CD4-positive, alpha-beta T cell treated with Interleukin-12 subunit alpha and Interleukin-12 subunit beta, for 1 hour (primary cell): ENCODE results near the gene ABCG1.

Experiments
- DNase-seq: peaks from one replicate; pipeline ENCODE4 v3.0.0-alpha.2; 2020

Gene ABCG1

GRCh38 chr21:42331660-42332059 is 112.7 kb downstream of the ABCG1 start:
- DNase-seq = no peak

DNA sequence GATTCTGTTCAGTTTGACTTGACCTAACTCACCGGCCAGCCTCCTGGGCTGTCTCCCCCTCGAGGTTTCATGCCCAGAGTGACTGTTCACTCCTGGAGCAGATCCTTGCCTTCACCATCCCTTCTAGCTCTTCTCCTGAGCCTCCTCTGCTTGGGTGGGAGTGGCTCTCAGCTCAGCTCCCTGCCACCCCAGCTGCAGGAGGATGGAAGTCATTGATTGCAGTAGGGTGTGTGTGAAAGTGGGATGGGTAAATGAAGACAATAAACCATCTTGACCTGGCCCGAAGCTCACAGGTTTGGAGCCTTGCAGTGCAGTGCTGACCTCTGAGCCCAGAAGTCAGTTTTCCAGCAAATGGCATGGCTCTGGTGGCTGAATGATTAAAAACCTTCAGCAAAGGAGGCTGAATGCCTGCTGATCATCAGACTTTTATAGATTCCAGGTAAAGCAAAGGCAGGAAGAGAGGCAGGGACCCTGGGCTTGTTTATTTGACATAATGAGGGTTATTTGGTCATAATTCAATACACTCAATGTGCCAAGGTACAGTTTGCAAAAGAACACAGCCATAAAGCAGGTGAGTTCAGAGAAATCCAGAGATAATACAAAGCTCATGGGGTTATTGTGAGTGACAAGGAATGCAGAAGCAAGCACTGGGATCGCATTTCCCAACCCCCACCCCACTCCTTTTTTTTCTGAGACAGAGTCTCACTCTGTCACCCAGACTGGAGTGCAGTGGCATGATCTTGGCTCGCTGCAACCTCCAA is 113.8 kb downstream of the ABCG1 start:
- no peak for DNase-seq

DNA sequence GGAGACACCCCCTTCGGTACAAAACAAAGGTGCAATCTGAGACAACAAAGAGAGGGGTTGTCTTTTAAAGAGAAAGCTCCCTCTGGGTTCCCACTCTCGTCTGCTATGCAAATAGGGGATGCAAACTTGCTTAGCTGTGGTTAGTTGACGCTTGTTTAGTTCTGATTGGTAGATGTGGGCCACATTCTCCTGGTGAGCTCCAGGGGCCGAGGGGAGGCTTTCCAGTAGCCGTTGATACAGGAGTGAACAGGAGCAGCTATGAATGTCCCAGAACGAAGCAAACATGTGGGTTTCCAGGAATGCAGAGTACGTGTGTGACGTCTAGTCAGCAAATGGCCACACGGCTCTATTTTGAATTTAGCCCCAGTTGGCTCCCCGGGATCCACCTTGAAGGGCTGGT is 117.1 kb downstream of the ABCG1 start:
- DNase-seq = no peak

GRCh38 chr21:42337276-42337675 is 118.3 kb downstream of the ABCG1 start:
- DNase-seq = no peak

DNA sequence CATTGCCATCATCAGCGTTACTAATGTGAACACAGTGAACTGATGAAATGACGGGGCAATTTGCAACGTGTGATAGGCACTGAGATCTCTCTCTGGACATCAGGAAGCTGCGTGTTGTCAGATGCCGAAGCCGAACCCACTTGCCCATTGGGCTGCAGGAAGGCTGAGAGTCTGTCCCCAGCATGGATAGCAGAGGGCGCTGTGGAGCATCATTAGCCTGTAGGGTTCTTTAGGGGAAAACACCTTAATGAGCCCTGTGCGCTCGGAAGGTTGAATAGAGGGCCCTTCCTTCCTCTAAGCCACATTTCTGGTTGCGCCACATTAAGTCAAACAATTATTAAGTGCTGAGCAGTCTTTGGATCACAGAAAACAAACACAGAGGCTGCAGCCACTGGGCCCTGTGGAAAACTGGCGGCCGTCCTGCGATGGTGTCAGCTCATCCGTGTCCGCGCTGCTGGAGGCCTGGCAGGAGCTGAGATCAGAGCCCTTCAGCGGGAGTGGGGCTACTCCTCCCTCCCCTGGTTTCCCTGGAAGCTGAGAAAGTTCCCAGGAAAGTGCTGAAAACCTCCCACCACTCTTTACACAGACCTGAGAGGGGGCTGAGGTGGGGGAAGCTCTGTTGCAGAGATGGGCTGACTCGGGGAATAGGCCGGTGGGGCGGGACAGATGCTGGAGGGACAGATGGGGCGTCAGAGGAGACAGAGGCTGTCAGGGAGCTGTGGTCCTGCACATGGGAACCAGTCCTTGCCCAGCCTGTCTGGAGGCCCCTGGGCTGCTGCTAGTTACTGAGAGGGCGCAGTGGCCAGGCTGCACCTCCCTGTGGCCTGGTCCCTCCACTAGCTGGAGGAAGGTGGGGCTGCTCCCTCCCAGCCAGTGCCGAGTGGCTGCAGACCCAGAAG is 119.1 kb downstream of the ABCG1 start:
- peak; percentile 83 for DNase-seq

DNA sequence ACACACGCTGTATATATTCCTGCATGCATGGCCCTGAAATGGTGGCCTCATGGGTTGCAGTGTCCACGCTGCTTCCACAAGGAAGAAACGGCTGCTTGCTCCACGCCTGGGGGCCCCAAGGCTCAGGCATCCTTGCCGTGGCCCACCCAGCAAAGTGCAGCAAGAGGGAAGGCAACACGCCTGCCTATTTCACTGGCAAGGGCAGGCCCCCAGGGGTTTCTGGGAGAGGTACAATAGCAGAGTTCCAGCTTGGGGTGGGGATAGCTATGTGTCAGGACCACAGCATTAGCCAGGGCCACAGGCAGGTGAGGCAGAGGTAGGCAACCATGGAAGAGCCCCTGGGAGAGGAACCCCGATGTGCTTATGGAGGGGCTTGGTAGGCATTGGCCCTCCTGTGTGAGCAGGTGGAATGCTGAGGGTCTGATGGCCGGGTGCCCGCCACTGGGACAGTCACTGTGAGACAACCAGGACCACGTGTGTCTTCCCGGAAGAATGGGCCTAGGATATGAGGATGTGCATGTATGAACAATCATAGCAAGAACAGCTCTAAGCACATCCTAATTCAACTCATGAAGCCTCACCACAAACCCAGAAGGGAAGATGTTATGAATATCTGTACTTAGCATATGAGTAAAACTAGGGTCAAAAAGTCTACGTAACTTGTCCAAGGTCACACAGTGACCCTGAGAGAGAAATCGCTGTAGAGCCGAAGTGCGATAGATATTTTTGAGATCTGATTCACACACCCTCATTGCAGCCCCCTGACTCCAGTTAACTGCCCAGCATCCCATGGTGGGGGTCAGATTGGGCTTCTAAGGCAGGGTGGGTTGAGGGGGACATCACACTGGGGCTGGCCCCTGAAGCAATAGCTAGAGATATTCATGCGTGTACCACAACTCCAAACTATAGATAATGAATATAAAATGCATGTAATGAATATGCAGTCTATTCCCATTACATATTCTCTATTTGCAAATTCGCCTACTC is 120.1 kb downstream of the ABCG1 start:
- no peak for DNase-seq

DNA sequence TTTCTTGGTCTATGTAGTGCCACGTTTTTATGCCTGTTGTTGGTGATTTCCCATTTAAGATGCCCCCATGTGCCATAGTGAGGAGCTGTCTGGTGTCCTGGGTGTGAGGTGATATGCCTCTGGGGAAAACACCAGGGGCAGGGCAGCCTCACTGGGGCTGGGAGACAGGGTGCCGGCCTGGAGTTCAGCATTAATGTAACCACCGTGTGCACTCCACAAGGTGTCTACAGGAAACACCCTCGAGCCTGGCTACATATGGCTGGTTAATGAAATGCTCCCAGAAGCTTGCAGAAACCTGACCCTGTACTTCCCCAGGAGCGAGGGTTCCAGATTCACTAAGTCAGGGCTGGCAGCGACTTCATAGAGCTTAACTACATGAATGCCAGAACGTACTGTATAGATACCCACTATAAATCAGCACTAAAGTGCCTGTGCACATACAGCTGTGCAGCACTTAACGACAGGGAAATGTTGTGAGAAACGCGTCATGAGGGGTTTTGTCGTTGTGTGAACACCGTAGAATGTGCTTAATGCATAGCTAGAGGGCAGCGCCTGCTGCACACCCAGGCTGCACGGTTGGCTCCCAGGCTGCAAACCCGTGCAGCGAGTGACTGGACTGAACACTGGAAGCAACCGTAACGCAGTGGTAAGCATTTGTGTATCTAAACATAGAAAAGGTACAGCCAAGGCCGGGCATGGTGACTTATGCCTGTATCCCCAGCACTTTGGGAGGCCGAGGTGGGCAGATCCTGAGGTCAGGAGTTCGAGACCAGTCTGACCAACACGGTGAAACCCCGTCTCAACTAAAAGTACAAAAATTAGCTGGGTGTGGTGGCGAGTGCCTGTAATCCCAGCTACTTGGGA is 121.5 kb downstream of the ABCG1 start:
- no peak for DNase-seq

DNA sequence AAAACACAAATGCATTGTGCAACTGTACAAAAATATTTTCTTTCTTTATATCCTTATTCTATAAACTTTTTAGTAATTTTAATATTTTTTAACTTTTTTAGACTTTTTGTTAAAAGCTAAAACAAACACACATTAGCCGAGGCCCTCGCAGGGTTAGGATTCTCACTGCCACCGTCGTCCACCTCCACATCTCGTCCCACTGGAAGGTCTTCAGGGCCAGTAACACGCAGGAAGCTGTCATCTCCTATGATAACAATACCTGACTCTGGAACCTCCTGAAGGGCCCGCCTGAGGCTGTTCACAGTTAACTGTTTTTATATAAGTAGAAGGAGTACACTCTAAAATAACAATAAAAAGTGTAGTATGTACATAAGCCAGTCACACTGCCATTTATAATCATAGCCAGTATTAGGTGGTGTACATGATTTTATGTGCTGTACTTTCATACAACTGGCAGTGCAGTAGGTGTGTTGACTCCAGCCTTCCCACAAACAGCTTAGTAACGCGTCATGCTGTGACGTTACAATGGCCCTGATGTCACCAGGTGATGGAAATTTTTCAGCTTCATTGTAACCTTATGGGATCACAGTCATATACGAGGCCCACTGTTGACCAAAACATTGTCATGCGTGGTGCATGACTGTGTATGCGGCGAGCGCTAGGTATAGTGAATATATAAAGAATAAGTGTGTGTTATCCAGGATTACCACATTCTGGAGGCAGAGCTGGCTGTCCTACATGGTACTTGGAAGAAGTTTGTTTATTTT is 123.0 kb downstream of the ABCG1 start:
- no peak for DNase-seq

- DNase-seq = no peak
These were observed 124.2 kb downstream of the ABCG1 start for GRCh38 chr21:42343101-42343500.

DNA sequence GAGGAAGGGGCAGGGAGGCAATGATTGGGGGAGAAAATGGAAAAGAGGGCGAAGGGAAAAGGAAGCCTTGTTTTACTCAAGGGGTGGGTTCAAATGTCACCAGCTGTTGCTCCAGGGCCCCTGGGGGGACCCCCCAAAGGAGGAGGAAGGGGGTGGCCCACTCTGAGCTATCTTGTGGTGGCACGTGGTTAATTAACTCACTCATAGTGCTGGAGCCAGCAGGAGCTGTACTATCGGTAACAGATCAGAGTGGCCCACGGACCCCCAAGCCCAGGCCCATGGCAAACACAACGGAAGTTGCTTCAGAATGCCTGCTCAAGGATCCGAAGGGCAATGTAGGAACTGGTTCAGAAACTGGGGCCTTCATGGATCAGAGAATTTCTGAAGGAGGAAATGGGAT is 124.6 kb downstream of the ABCG1 start:
- DNase-seq = no peak

DNA sequence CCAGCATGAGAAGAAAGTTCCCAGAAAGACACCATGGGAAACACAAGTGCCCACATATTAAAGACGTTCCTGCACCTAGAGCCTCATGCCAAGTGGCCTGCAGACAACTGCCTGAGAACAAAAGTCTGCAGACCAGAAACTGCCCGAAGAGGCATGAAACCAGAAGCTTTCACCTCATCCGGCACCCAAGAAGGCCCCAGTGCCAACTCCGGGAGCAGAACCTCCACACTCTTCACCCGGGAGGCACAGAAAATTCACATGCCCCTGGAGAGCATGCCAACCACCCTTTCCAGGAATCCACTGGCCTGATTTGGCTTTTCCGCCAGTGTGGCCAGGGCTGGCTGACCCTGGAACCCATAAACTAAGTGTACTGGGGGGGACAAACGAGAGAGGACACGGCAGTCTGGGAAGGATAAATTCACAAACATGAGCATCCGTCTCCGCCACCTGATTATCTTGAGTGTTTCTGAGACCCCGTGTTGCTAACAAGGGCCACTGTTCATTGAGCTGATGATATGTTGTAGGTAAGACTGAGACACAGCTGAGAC is 125.1 kb downstream of the ABCG1 start:
- DNase-seq = no peak

DNA sequence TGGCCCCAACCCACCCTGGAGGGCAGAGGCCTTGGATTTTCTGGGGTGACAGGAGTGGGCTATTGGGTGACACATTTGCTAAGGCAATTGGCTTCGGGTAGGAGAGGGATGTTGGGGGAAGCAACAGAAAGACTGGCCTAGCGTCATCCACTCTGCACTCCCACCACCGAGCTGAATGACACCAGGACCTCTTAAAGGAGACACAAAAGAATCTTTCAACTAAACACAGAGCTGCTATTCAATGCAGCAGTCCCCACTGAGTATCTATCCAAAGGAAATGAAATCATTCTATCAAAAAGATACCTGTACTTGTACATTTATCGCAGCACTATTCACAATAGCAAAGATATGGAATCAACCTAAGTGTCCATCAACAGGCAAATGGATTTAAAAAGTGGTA is 125.7 kb downstream of the ABCG1 start:
- no peak for DNase-seq

DNA sequence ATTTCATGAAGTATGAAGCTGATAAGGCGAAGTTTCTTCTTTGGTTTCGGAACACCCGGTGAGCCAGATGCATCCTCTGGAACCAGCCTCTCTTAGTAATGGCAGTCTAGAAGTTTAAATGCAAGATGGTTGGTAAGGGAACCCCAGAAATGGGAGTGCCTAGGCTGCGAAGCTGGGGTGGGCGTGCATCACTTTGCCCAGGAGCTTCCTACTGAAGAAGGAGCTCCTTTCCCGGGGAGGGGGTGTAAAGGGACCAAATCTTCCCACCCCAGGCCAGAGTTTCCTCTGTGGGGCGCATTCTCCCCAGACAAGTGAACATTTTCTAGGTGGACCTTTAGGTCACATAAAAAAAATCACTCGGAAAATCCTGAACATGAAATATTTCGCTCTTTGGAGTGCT is 127.5 kb downstream of the ABCG1 start:
- no peak for DNase-seq
